ENCODE measurements around the gene P2RY12. TPM values are rescaled to one million over a fixed set of nuclear protein-coding genes. Genes with fewer than 3 reads are reported as not detected.

The P2RY12 gene
- total and polyA plus RNA-seq, 9 of the 15 experiments (the other 6 are each of a cell fraction or from before 2014, with no cell fraction given): not detected

DNA sequence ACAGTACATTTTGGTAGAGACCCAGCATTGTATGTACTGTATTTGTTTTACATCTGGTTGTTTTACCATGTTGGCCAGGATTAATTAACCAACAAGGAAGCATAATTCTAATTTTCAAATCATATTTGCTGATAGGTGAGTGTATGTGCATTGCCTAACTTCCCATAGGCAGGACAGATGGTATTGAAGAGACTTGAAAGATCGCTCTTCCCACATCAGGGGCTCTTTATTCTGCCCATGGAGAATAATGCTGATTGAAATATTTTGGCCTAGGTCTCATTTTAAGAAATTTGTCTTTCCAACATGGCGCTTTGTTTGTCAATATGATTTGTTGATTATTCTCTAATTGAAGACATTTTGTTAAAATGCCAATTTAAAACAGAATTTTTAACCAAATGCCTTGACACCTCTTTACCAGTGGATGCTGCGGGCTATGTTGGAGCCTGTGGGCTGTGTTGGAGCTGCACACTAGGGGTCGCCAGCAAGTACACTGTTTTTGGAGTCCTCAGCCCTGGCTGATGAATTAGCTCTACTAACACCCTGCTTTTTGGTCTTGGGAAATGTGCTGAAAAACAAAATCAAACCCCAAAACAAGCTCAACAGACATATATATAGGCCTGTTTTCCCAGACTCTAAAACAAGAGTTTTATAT, 5.3 kb downstream of the P2RY12 start (continued):
- TF ChIP-seq POLR3A (IDR thresholded peaks at IDR 0.05; ENCODE audit: borderline replicate concordance, extremely low read depth, insufficient read depth, insufficient read length) (no peak), MAFK (IDR thresholded peaks at IDR 0.05; ENCODE audit: low read length) (no peak), BRF1 (IDR thresholded peaks at IDR 0.05; ENCODE audit: borderline replicate concordance, extremely low read depth, insufficient read length) (no peak), ELF1 (tag; IDR thresholded peaks at IDR 0.05) (no peak), ZBTB1 (CRISPR knock-in tag; IDR thresholded peaks at IDR 0.05; ENCODE audit: borderline replicate concordance, low read depth) (no peak), ATF1 (CRISPR knock-in tag; IDR thresholded peaks at IDR 0.05) (no peak), ATF1 (tag; IDR thresholded peaks at IDR 0.05) (no peak), RAD21 (CRISPR knock-in tag; conservative IDR thresholded peaks at IDR 0.05 in 1 of 2, IDR thresholded peaks at IDR 0.05 in 1 of 2) (peak; percentile 33 to 59), MED1 (CRISPR knock-in tag; IDR thresholded peaks at IDR 0.05; ENCODE audit: borderline replicate concordance) (no peak), JUN (IDR thresholded peaks at IDR 0.05; ENCODE audit: borderline replicate concordance, low read depth, low read length) (no peak), JUN (CRISPR knock-in tag; IDR thresholded peaks at IDR 0.05; ENCODE audit: borderline replicate concordance) (no peak)
- TF ChIP-seq, protein P1, sequence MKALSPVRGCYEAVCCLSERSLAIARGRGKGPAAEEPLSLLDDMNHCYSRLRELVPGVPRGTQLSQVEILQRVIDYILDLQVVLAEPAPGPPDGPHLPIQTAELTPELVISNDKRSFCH (CRISPR knock-in tag; IDR thresholded peaks at IDR 0.05): no peak
- TF ChIP-seq, protein P1 (tag; IDR thresholded peaks at IDR 0.05): no peak
- TF ChIP-seq, protein P2, sequence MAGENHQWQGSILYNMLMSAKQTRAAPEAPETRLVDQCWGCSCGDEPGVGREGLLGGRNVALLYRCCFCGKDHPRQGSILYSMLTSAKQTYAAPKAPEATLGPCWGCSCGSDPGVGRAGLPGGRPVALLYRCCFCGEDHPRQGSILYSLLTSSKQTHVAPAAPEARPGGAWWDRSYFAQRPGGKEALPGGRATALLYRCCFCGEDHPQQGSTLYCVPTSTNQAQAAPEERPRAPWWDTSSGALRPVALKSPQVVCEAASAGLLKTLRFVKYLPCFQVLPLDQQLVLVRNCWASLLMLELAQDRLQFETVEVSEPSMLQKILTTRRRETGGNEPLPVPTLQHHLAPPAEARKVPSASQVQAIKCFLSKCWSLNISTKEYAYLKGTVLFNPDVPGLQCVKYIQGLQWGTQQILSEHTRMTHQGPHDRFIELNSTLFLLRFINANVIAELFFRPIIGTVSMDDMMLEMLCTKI (IDR thresholded peaks at IDR 0.05; ENCODE audit: partially characterized antibody): no peak

All from K562 (cell line).